Adipocyte (in vitro differentiated cells): ENCODE results near the gene CAPN2.

Source experiments
- DNase-seq: peaks from one replicate; pipeline ENCODE4 v3.0.0-alpha.2; 2015; ENCODE audit warnings: low read depth
- H3K27me3 ChIP-seq: replicated peaks from 2 replicates; pipeline ENCODE4 v1.7.0; 2013; ENCODE audit warnings: mild to moderate bottlenecking, low read length, moderate library complexity; ENCODE audit not compliant: control insufficient read depth, insufficient read depth
- H3K36me3 ChIP-seq: 2 replicates; pipeline ENCODE4 v1.7.0; 2013; ENCODE audit warnings: low read length, mild to moderate bottlenecking, moderate library complexity; ENCODE audit not compliant: control insufficient read depth, insufficient read depth, severe bottlenecking
- H3K4me1 ChIP-seq: 2 replicates; pipeline ENCODE4 v1.7.0; 2013; ENCODE audit warnings: mild to moderate bottlenecking, low read length, moderate library complexity; ENCODE audit not compliant: control insufficient read depth, insufficient read depth
- H3K4me3 ChIP-seq: 2 replicates; pipeline ENCODE4 v1.7.0; 2013; ENCODE audit warnings: mild to moderate bottlenecking, low read length, moderate library complexity
- H3K9ac ChIP-seq: 2 replicates; pipeline ENCODE4 v1.7.0; 2013; ENCODE audit warnings: mild to moderate bottlenecking, low read length, moderate library complexity
- H3K9me3 ChIP-seq: 2 replicates; pipeline ENCODE4 v1.7.0; 2013; ENCODE audit warnings: mild to moderate bottlenecking, low read length, moderate library complexity; ENCODE audit not compliant: control insufficient read depth

CAPN2 gene

DNA sequence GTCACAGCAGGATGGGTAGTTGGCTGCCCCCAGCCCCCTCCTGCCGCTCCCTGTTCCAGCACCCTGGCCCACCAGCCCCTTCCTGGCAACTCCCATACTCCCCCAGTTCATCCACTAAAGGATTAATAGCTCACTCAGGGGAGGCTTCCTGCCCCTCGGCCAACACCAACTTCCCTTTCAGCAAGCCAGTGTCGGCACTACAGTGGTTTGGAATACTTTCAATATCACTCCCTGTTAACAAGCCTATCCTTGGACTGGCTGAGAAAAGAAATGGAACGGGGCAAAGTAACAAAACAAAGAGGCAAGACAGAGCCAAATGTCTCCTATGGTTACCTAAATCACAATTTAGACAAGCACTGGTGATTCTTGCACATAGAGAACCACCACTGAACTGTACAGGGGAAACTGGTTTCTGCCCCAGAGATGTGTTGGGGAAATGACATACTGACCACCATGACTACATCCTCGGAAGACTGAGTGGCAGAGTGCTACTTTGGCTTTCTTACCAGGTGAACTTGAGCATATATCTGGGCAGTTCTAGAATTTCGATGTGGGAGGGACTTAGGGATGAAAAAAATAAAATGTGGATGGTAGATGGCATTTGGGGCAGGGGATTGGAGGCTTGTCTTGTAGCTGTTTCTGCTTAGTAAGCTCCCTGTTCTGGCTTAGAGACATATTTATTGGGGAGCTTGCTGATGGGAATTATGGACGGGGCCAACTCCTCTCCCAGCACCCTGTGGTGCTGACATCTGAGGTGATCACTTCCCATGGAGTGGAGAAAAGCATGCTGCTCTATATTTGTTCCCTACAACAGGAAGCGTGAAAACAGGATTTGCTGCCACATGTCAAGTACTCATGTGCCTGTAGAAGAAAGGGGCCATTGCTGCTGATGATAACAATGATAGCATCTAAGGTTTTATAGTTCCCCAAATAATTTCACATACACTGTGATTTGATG, 7.1 kb upstream of the CAPN2 start:
- H3K4me1 ChIP-seq = peaks cover 80% of the 10 kb centered on the region
- H3K4me3 ChIP-seq = peak overlapping the region; percentile 67
- H3K9ac ChIP-seq = peak overlapping the region; percentile 84
- peak; percentile 31 for DNase-seq
- no peaks in the 10 kb centered on the region for H3K27me3 ChIP-seq
- H3K36me3 ChIP-seq = no peaks in the 10 kb centered on the region
- no peaks in the 10 kb centered on the region for H3K9me3 ChIP-seq

GRCh38 chr1:223706077-223706973, 6.0 kb upstream of the CAPN2 start:
- Histone ChIP-seq H3K36me3 (no peaks in the 10 kb centered on the region), H3K27me3 (no peaks in the 10 kb centered on the region), H3K9ac (peak overlapping the region; percentile 84), H3K4me1 (peaks cover 73% of the 10 kb centered on the region), H3K9me3 (no peaks in the 10 kb centered on the region), H3K4me3 (peak overlapping the region; percentile 67)
- DNase-seq = peak; percentile 95

DNA sequence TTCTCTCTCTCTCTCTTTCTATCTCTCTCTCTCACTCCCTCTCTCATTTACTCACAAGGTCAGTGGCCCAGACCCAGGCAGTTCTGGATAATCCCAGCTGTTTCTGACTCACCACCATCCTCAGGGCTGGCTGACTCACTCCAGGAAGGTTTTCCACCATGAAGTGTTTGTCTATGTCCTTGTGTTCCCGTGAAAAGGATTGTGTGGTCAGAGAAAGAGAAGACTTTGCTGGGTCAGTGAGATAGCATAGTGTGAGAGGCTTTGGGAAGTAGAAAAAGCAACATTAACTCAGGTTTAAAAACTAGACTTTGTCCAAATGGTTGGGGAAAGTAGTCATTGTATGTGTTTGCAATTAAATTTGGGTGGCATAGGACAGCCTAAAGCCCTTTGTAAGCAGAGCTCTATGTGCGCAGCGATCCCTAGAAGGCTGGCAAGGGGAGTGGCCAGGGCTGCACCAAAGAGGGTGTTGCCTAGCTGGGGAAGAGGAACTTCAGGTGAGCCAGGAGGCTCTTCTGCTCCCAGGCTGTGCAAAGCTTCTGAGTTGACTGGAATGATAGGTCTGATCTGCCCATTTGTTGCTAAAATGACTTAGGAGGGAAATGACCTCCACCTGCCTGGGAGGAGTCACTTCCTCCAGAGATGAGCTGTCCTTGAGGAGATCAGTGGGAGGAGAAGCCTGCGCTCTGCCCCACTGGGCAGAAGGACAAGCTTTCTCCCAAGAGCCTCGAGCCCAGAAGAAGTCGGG, 4.9 kb upstream of the CAPN2 start:
- Histone ChIP-seq H3K36me3 (no peaks in the 10 kb centered on the region), H3K9me3 (no peaks in the 10 kb centered on the region), H3K4me1 (peaks cover 73% of the 10 kb centered on the region), H3K9ac (peak overlapping the region; percentile 84), H3K27me3 (no peaks in the 10 kb centered on the region), H3K4me3 (peak overlapping the region; percentile 66)
- peak; percentile 96 for DNase-seq

- Histone ChIP-seq H3K9me3 (no peaks in the 10 kb centered on the region), H3K36me3 (no peaks in the 10 kb centered on the region), H3K4me1 (peaks cover 67% of the 10 kb centered on the region), H3K4me3 (peak overlapping the region; percentile 66), H3K27me3 (no peaks in the 10 kb centered on the region), H3K9ac (peak overlapping the region; percentile 84)
- no peak for DNase-seq
Measured at GRCh38 chr1:223708001-223708359, 4.4 kb upstream of the CAPN2 start.

GRCh38 chr1:223708651-223709268, 3.6 kb upstream of the CAPN2 start:
- no peaks in the 10 kb centered on the region for H3K36me3 ChIP-seq
- peak overlapping the region; percentile 48 for H3K9ac ChIP-seq
- no peak for DNase-seq
- H3K4me1 ChIP-seq = peaks cover 65% of the 10 kb centered on the region
- H3K27me3 ChIP-seq = no peaks in the 10 kb centered on the region
- H3K4me3 ChIP-seq = peak overlapping the region; percentile 66
- no peaks in the 10 kb centered on the region for H3K9me3 ChIP-seq

DNA sequence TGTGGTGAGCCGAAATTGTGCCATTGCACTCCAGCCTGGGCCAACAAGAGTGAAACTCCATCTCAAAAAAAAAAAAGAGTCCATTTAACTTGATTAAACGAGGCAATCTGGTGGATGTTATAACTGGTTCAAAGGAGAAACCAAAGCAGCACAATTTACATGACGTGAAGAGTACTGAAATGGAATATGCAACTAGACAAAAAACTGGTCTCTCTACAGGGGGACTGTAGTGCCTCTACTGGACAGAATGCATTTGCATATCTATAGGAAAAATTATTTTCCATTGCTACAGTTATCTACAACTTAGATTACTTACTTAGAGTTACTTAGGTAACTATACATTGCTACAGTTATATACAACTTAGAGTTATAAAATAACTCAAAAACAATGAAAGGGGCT, 2.7 kb upstream of the CAPN2 start:
- Histone ChIP-seq H3K36me3 (peaks cover 5% of the 10 kb centered on the region), H3K4me3 (no peak overlapping the region), H3K4me1 (peaks cover 71% of the 10 kb centered on the region), H3K9ac (no peak overlapping the region), H3K27me3 (no peaks in the 10 kb centered on the region), H3K9me3 (no peaks in the 10 kb centered on the region)
- peak; percentile 77 for DNase-seq

- Histone ChIP-seq H3K36me3 (peaks cover 5% of the 10 kb centered on the region), H3K27me3 (no peaks in the 10 kb centered on the region), H3K4me1 (peaks cover 71% of the 10 kb centered on the region), H3K4me3 (no peak overlapping the region), H3K9me3 (no peaks in the 10 kb centered on the region), H3K9ac (no peak overlapping the region)
- no peak for DNase-seq
Measured at GRCh38 chr1:223710179-223711133, 1.9 kb upstream of the CAPN2 start.

DNA sequence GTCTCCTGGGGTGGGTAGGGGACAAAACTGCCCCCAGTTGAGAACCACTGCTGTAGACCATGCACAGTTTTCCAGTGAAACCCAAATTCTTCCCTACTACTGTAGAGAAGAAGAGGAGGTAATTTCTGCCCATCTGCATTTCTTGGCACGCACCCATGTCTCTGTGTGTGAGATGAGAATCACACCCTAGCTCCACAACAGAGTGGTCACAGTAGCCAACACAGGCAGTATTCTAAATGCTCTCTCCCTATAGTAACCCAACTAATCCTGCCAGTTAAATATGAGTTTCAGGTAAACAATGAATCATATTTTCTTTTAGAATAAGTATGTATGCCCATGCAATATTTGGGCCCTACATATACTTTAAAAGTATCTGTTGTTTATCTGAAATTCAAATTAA, 1.2 kb upstream of the CAPN2 start:
- Histone ChIP-seq H3K36me3 (peaks cover 8% of the 10 kb centered on the region), H3K9ac (peak overlapping the region; percentile 99), H3K4me1 (peaks cover 71% of the 10 kb centered on the region), H3K27me3 (no peaks in the 10 kb centered on the region), H3K9me3 (no peaks in the 10 kb centered on the region), H3K4me3 (no peak overlapping the region)
- peak; percentile 38 for DNase-seq

GRCh38 chr1:223711747-223712193, 569 bp upstream of the CAPN2 start:
- peaks cover 71% of the 10 kb centered on the region for H3K4me1 ChIP-seq
- no peaks in the 10 kb centered on the region for H3K9me3 ChIP-seq
- H3K27me3 ChIP-seq = no peaks in the 10 kb centered on the region
- DNase-seq = no peak
- H3K4me3 ChIP-seq = peak overlapping the region; percentile 96
- H3K36me3 ChIP-seq = peaks cover 10% of the 10 kb centered on the region
- H3K9ac ChIP-seq = peak overlapping the region; percentile 99
